ENCODE data around the gene TIMM50.
"Not testable (repeated sequence)": the region's sequence is repeated elsewhere in the genome, so short reads cannot be mapped to it uniquely, and the experiment has no call there.

The TIMM50 gene

DNA sequence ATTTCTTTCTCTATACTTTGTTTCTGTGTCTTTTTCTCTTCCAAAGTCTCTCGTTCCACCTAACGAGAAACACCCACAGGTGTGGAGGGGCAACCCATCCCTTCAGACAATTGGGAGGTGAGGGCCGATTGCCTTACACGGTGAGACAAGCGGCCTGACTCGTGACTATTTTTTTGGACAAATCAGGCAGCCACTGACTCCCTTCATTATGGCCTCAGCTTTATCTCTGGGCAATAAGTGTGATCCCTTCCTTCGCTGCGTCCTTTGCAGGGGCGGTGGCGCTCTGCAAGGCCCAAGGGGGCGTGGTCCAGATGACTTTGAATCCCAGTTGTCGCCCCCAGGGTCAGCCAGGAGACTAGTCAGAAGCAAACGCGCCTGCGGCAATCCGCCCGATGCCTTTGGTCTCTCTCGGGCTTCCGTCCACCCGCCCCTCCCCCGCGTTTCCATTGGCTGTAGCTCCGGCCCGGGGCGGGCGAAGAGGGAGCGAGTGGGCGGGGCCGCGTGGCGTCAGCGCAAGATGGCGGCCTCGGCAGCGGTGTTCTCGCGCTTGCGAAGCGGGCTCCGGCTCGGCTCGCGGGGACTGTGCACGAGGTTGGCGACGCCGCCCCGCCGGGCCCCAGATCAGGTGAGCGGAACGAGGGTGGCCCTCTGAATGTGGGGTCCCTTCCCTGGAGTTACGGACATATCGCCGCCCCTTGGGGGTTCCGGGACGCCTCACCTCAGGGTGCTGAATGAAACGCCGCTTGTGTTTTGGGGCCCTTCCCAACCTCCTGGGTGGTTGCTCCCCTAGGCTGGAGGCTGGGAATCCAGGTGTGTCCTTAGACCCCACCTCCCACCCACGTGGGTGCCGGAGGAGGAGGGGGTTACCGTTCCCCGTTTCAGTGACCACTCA is at the start of gene TIMM50:
Gene TIMM50 (plus strand): TSS at position 502 of the 892 bp plus-strand sequence. CDS start 16 bp downstream, at position 518.
- peak; percentile 81 for DNase-seq (ENCODE audit: low spot score)
- peak; percentile 52 for FAIRE-seq

DNA sequence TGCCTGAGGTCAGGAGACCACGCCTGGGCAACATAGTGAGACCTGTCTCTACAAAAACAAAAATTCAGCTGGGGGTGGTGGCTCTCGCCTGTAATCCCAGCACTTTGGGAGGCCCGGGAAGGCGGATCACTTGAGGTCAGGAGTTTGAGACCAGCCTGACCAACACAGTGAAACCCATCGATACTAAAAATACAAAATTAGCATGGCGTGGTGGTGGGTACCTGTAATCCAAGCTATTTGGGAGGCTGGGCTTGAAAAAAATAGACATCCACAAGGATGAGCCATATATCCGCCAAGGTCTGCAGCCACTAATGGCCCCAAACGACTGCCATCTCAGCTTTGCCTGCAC is 48.0 kb upstream of the TIMM50 start:
- FAIRE-seq: no peak

DNA sequence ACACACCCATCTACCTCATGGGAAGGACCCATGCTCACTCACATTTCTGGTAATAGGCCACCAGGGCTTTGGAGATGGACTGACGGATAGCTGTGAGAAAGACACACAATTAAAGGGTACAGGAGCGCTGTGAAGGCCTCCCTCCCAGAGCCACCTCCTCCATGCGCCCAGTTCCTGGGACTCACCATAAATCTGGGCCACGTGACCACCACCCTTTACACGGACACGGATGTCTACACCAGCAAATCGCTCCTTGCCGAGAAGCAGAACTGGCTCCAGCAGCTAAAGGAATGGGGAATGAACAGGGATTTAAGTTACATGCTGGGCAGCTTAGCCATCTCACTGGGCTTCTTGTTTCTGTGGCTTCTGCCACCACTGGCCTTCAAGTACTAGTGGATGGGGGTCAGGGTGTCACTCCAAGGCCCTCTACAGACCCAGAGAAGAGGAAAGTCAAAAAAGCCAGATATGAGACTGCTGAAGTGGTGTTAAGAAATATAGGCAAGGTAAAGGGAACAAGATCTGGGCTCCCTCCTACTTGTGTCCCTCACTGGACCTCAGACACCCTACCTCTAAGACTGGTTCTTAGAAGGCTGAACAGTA is 47.1 kb upstream of the TIMM50 start:
- FAIRE-seq (no peak), DNase-seq (ENCODE audit: low spot score) (no peak)

More for the DNA sequence above, 48.0 kb upstream of the TIMM50 start:
- no peak for DNase-seq (ENCODE audit: low spot score)

DNA sequence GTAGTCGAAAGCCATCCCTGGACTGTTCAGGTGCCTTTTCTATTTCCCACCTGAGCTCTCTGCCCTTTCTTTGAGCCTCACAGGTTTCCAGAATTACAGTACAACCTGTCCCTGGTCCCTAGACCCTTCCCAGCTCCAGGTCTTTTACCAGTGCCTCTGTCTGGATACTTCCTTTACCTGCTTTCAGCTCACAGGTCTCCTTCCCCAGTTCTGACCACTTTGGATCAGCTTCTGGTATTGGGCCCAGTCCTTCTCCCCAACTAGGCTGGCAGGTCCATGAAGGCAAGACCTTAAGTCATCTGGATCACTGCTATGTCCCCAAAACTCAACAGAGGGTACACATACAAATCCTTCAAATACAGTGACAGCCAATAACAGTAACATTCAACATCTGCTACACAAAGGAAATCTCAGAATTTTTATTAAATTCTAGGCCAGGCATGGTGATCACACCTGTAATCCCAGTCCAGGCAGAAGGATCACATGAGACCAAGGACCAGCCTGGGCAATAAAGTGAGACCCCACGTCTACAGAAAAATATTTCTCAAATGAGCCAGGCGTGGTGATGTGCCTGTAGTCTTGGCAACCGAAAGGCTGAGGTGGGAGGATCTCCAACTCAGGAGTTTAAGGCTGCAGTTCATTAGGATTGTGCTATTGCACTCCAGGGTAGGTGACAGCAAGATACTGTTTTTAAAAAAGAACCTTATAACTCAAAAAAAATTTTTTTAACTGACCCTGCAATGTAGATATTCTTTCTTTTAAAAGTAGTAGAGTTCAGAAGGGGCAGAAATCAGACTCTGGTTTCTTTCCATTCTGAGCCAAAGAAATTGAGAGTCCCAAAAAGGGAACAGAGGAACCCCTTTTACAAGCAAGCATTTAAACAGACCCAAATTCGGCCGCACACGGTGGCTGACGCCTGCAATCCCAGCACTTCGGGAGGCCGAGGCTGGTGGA is 46.2 kb upstream of the TIMM50 start:
- FAIRE-seq (no peak), DNase-seq (ENCODE audit: low spot score) (peak; percentile 23)

DNA sequence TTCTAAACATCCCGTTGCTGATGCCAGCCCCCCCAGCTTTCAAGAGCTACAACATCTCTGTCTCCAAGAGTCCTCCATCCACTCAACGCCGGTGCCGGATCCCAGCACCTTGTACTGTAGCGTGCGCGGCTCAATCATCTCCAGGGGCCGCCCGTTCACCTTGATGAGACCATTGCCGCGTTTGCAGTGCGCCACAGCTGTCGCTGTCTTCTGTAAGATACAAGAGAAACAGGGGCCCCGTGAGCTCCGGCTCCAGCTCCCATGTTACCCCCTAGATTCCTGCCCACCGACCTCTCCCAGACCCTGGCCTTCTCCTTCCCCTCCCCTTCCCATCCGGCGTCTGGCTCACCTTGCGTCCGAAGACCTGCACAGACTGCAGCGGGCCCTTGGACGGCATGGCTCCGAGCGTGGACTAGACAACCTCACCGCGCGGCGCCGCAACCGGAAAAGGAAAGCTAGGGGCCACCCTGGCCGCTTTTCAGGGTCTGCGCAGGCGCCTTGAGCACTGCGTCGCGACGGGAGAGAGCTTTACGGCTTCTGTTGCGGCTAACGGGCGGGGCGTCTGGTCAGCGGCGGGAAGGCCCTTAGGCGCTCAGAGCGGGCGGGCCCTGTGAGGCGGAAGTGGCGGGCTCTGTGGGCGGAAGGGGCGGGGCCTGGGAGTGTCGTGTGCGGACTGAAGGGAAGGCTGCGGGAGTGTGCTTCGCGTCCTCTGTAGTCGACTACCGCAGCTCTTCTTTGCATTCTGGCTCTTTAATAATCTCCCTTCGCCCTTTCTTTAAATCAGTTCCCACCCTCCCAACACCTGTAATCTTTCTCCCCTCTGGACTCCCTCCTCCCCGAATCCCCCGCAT is 44.9 kb upstream of the TIMM50 start, which contains the start of gene RPS16:
Gene RPS16 (minus strand): TSS at position 451 of the 851 bp plus-strand sequence. CDS start 54 bp downstream, at position 397.
- peak; percentile 71 for FAIRE-seq

DNA sequence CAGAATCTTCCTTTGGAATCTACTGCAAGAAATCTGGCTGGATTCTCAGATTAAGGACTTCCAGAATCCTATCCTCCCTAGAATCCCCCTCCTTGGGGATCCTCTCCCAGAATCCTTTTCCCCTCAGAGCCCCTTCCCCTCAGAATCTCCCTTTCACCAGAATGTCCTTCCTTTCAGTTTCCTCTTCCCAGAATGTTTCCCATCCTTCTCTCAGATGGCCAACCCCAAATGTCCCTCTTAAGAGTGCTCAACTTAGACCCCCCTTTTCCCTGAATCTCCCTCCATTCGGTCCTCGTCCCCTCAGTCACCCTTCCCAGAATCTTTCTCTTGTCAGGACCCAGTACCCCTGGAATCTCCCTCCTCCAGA is 44.3 kb upstream of the TIMM50 start:
- FAIRE-seq (no peak), DNase-seq (ENCODE audit: low spot score) (no peak)

More for the DNA sequence above, 44.9 kb upstream of the TIMM50 start, which contains the start of gene RPS16:
- DNase-seq (ENCODE audit: low spot score): peak; percentile 94

DNA sequence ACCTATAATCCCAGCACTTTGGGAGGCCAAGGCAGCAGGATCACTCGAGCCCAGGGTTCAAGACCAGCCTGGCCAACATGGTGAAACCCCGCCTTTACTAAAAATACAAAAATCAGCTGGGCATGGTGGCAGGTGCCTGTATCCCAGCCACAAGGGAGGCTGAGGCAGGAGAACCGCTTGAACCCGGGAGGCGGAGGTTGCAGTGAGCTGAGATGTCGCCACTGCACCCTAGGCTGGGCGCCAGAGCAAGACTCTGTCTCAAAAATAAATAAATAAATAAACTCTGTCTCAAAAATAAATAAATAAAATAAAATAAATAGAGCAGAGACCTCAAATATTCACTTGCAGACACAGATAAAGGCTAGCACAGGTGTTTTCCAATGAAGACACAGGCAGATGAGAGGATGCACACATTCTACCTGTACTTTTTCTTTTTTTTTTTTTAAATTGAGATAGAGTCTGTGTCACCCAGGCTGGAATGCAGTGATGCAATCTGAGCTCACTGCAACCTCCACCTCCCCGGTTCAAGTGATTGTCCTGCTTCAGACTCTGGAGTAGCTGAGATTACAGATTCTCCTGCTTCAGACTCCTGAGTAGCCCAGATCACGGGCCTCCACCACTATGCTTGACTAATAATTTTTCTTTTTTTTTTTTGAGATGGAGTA is 42.2 kb upstream of the TIMM50 start:
- peak; percentile 53 for DNase-seq (ENCODE audit: low spot score)
- FAIRE-seq: no peak

DNA sequence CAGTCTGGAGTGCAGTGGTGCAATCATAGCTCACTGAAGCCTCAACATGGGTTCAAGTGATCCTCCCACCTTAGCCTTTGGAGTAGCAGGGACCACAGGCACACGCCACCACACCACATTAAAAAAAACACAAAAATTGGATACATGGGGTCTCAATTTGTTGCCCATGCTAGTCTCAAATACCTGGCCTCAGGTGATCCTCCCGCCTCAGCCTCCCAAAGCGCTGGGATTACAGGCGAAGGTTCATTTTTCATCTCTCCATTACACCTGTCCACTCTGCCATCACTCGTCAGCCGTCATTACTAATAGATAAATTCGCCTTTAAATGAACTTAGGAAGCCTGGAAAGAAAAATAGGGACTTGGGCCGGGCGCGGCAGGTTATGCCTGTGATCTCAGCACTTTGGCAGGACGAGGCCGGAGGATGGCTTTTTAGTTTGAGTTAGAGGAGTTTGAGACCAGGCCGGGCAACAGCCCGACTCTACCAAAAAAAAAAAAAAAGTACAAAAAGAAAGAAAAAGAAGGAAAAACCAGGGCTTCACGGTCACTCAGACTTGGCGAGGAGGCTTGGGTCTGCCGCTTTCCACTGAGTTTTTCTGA is 35.9 kb upstream of the TIMM50 start:
- no peak for FAIRE-seq
- no peak for DNase-seq (ENCODE audit: low spot score)

DNA sequence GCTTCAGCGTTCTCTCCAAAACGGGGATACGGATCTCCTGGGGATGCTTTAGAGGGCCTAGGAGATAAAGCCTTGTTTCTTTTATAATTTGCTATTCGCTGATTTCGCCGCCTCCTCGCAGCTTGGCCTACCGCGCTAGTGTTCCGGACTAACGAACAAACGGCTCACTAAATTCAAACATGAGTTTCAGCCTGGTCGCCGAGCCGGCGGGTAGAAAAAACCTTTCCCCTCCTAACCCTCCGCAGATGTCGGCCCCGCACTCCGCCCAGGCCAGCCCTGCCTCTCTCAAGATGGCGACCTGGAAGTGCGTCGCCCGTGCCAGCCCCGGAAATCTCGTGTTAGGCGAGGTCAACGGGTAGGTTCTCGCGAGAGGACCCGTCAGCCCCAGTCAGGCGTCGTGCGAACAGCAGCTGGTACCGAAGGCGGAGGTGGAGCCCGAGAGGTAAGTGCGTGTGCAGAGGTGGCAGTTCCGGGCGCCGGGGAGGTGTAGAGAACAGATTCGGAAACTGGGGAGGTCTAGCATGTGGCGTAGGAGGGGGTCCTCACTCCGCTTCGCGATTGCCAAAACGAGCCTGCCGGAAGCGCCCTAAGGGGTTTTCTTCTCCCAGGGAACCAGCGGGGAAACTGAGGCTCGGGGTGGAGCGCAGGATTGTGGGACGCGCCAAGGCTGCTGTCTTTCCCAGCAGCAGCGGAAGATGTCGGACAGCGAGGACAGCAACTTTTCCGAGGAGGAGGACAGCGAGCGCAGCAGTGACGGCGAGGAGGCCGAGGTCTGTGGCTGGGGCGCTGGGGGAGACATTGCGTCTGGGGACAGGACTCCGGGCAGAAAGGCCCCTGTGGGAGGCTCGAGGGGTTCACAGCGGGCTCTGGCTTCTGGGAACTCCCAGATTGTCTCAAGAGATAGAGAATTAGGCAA is 35.2 kb upstream of the TIMM50 start, which contains the start of gene SUPT5H:
Gene SUPT5H (plus strand): TSS at position 387 of the 916 bp plus-strand sequence. CDS start 309 bp downstream, at position 696.
- peak; percentile 45 for FAIRE-seq
- peak; percentile 89 for DNase-seq (ENCODE audit: low spot score)

DNA sequence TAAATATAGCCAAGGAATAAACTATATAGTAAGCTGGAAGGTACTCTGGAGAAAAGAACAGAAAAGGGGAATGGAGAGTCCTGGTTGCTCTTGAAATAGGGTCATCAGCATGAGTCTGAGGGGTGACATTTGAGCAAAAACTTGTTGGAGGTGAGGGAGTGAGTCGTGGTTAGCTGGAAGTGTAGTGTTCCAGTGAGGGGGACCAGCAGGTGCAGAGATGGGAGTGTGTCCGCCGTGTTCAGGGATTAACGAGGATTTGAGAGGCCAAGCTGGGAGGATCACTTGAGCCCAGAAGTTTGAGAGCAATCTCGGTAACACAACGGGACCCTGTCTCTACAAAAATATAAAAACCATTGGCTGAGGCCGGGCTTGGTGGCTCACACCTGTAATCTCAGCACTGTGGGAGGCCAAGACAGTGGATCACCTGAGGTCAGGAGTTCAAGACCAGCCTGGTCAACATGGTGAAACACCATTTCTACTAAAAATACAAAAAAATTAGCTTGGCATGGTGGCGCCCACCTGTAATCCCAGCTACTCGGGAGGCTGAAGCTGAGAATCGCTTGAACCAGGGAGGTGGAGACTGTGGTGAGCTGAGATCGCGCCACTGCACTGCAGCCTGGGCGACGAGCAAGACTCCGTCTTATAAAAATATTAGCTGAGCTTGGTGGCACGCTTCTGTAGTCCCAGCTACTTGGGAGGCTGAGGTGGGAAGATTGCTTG is 34.1 kb upstream of the TIMM50 start:
- FAIRE-seq: no peak

DNA sequence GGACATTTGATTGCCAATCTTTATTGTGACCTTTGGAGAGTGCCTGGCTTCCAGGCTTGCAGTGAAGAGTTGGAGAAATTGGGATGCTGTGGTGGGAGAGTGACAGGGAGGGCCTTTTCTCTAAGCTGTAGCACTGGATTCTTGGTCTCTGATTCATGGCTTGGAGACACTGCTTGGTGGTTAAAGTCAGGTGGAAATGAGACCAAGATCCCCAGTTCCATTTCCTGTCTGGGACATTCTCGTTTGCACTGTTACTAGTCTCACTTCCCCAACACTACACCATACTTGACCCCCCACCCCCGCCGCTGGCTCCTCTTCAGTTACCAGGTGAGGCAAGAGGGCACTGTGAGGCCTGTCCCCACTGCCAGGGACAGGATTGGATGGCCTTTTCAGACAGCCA is 32.4 kb upstream of the TIMM50 start:
- FAIRE-seq (no peak), DNase-seq (ENCODE audit: low spot score) (peak; percentile 65)

More for the DNA sequence above, 34.1 kb upstream of the TIMM50 start:
- no peak for DNase-seq (ENCODE audit: low spot score)

DNA sequence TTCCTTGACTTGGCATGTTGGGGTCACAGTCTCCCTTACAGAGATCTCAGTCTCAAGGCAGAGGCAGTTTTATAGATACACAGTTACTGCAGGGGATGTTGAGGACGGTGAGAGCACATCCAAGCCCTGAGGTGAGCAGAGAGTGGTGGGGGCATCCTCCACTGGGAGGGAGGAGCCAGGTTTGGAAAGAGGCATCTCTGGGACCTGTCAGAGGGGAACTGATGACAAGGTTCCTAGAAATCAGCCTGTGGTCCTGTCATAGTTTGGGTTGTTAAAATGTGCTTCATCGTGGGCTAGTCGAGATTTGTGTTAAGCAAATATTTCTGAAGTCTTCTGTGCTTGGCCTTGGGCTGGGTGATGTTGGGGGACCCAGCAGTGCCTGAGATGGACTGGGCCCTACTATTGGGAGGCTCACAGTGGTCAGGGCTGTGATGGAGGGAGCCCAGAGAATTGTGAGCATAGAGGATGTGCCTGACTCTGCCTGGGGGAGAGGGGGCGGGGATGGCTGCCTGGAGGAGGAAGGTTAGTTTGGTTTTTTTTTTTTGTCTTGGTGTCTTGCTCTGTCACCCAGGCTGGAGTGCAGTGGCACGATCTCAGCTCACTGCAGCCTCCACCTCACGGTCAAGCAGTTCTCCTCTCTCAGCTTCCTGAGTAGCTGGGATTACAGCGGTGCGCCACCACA is 31.4 kb upstream of the TIMM50 start:
- DNase-seq (ENCODE audit: low spot score) (no peak), FAIRE-seq (no peak)

DNA sequence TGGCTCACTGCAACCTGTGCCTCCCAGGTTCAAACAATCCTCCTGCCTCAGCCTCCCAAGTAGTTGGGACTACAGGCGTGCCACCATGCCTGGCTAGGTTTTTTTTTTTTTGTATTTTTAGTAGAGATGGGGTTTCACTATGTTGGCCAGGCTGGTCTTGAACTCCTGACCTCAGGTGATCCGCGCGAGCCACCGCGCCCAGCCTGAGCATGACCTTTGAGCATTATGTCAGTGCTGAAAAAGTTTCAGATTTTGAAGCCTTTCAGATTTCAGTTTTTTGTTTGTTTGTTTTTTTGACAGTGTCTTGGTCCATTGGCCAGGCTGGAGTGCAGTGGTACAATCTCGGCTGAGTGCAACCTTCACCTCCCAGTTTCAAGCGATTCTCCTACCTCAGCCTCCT is 29.4 kb upstream of the TIMM50 start:
- DNase-seq (ENCODE audit: low spot score); FAIRE-seq: not testable (repeated sequence)

DNA sequence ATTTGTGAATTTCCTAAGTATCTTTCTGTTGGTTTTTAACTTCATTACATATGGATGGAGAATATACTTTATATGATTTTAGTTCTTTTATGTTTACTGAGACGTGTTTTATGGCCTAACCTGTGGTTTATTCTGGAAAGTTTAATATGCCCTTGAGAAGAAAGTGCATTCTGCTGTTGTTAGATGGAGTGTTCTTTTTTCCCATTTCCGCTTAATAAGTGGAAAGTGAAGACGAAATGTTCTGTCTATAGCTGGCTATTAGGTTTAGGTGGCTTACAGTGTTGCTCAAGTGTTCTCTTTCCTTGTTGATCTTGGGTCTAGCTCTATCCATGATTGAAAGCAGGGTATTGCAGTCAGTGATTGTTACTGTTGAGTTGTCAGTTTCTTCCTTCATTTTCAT is 17.2 kb upstream of the TIMM50 start:
- FAIRE-seq (no peak), DNase-seq (ENCODE audit: low spot score) (no peak)

DNA sequence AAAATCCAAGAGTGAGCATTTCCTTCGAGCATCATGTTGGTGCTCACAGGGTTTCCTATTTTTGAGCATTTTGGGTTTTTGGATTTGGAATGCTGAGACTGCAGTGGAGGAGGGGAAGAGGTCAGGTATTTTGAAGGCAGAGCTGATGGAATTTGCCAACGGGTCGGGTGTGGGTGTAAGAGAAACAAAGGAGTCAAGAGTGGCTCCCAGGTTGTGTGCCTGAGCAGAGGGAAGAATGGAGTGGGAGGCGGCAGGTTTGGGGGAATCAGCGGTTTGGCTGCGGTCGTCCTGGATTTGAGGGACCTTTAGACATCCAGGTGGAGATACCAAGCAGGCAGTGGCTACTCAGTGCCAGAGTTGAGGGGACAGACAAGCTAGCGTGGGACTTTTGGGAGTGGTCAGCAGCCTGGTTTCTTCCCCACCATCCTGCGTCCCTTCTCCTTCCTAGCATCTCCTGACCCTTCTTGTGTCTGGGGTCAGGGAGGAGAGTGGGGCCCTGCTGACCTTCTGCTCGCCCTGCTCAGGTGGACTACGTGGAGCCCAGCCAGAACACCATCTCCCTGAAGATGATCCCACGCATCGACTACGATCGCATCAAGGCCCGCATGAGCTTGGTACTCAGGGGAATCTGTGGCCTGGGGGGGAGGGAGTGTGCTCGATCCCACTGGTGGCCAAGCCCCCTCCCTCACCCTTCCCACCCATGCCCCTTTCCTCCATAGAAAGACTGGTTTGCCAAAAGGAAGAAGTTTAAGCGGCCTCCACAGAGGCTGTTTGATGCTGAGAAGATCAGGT is 14.5 kb upstream of the TIMM50 start:
- FAIRE-seq (no peak), DNase-seq (ENCODE audit: low spot score) (no peak)

DNA sequence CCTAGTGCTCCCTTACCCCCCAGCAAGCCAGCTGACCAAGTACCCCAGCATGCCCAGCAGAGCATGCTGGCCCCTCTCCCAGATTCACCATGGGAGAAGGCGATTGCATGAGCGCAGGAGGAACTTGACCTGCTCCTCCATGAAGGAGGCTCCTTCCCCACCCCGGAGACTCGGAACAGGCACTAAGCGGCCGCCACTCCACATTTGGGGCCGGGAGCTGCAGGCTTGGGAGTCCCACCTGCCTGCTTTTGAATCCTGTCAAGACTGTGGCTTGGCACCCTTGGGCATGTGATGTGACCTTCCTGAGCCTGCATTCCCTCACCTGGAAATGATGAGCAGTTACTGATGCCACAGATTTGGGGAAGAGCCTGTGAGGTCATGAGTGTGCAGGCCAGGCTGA is 12.7 kb upstream of the TIMM50 start:
- FAIRE-seq (no peak), DNase-seq (ENCODE audit: low spot score) (no peak)
